ENCODE results near the gene RBM15.

GRCh38 chr1:110361856-110362255 lies 22.7 kb downstream of the RBM15 start:
- no peak for TF ChIP-seq YY1 (IDR thresholded peaks at IDR 0.05; ENCODE audit: insufficient read depth, insufficient read length)
- no peak for TF ChIP-seq ZNF274 (IDR thresholded peaks at IDR 0.05; ENCODE audit: low read depth, low read length)
- TF ChIP-seq SUZ12 (IDR thresholded peaks at IDR 0.05; ENCODE audit: extremely low read depth, insufficient read depth, insufficient read length) = no peak
